22Rv1 (cell line): Measurements from ENCODE around the gene PCGF2.
A peak's percentile ranks its signal among the peaks of the same experiment; 100 is the strongest.

Experiments used
- ZFX ChIP-seq: fragments of 450-650 bp; IDR thresholded peaks from 2 replicates; pipeline ENCODE4 v1.6.1; 2017; ENCODE audit warnings: antibody characterized with exemption, borderline replicate concordance
- TF ChIP-seq, protein P1 (sequence below): fragments of 450-650 bp; IDR thresholded peaks from 2 replicates; pipeline ENCODE4 v1.5.1; 2017; ENCODE audit warnings: mild to moderate bottlenecking

DNA sequence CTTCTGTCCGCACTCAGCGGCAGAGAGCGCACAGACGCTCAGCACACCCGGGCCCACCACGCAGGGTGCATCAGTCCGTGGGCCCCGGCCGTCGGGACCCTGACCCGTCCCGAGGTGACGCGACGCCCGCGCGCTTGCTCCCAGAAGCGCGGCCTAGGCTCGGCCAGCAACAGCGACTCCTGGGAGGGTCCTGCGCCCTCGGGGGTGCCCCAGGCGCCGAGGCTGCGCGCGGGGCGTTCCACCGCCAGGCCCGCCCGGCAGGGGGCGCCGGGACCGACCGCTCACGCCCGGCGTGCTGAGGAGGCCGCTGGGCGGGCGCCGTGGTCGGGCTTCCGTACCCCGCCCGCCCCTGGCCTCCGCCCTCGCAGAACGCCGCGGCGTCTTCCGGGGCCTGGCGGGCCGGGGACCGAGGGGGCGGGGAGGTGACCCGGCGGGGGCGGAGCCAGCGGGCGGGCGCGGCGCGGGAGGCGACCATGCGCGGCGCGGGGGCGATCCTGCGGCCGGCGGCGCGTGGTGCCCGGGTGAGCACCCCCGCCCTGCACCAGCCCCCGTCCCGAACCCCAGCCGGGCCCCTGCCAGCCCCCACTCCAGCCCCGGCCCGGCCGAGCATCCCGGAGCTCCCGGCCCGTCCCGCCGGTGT is 18.1 kb downstream of the PCGF2 start, which contains the start of gene CISD3:
- TF ChIP-seq, protein P1, sequence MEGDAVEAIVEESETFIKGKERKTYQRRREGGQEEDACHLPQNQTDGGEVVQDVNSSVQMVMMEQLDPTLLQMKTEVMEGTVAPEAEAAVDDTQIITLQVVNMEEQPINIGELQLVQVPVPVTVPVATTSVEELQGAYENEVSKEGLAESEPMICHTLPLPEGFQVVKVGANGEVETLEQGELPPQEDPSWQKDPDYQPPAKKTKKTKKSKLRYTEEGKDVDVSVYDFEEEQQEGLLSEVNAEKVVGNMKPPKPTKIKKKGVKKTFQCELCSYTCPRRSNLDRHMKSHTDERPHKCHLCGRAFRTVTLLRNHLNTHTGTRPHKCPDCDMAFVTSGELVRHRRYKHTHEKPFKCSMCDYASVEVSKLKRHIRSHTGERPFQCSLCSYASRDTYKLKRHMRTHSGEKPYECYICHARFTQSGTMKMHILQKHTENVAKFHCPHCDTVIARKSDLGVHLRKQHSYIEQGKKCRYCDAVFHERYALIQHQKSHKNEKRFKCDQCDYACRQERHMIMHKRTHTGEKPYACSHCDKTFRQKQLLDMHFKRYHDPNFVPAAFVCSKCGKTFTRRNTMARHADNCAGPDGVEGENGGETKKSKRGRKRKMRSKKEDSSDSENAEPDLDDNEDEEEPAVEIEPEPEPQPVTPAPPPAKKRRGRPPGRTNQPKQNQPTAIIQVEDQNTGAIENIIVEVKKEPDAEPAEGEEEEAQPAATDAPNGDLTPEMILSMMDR: peak; percentile 94
- TF ChIP-seq ZFX: no peak
